NCI-H82 (cell line): Measurements from ENCODE around the gene FCRL5.
A peak's percentile ranks its signal among the peaks of the same experiment; 100 is the strongest.
"Not testable (repeated sequence)": the region's sequence is repeated elsewhere in the genome, so short reads cannot be mapped to it uniquely, and the experiment has no call there.

Source experiments
- DNase-seq: peaks from one replicate; lab custom pipeline; 2025; lab: John Stamatoyannopoulos, UW

FCRL5 gene

GRCh38 chr1:157487096-157487495 is 65.2 kb downstream of the FCRL5 start:
- DNase-seq, result no peak

GRCh38 chr1:157486400-157486799 is 65.9 kb downstream of the FCRL5 start:
- DNase-seq, result not testable (repeated sequence)

- peak; percentile 51 for DNase-seq
Measured at GRCh38 chr1:157485793-157486192, 66.5 kb downstream of the FCRL5 start.

- DNase-seq, result no peak
Measured at GRCh38 chr1:157484573-157484972, 67.7 kb downstream of the FCRL5 start.

- no peak for DNase-seq
Measured at GRCh38 chr1:157483635-157484034, 68.7 kb downstream of the FCRL5 start.

GRCh38 chr1:157482717-157483116 is 69.6 kb downstream of the FCRL5 start:
- DNase-seq, result no peak

- DNase-seq, result no peak
Measured at GRCh38 chr1:157482174-157482573, 70.1 kb downstream of the FCRL5 start.

GRCh38 chr1:157478030-157478429 is 74.3 kb downstream of the FCRL5 start:
- DNase-seq, result no peak

- DNase-seq, result no peak
Measured at GRCh38 chr1:157477419-157477818, 74.9 kb downstream of the FCRL5 start.

- DNase-seq, result no peak
Measured at GRCh38 chr1:157472959-157473358, 79.4 kb downstream of the FCRL5 start.

- DNase-seq, result no peak
Measured at GRCh38 chr1:157472056-157472701, 80.1 kb downstream of the FCRL5 start.

- DNase-seq, result no peak
Measured at GRCh38 chr1:157471531-157471930, 80.8 kb downstream of the FCRL5 start.

GRCh38 chr1:157469752-157470675 is 82.3 kb downstream of the FCRL5 start:
- no peak for DNase-seq

GRCh38 chr1:157469300-157469699 is 83.0 kb downstream of the FCRL5 start:
- DNase-seq, result no peak

- DNase-seq, result no peak
Measured at GRCh38 chr1:157466011-157466410, 86.3 kb downstream of the FCRL5 start.
